Measurements from ENCODE around the gene OVCA2. TPM values are rescaled to one million over a fixed set of nuclear protein-coding genes. Genes with fewer than 3 reads are reported as not detected.

The OVCA2 gene
- total and polyA plus RNA-seq, 4 donors, result 11.1 to 55.4 (median 37.4) TPM

- Histone ChIP-seq H3K4me3 (no peak overlapping the region), H3K36me3 (ENCODE audit: control insufficient read depth in 4 of 4, insufficient read depth in 4 of 4, low read length in 4 of 4) (peaks cover 0 to 17% (median 10%) of the 10 kb centered on the region in 4 donors), H3K9ac (ENCODE audit: insufficient read depth in 1 of 2, low read length in 2 of 2) (no peak overlapping the region), H3K27ac (ENCODE audit: low read depth in 1 of 2, low read length in 1 of 2) (peak overlapping the region; percentile 51 to 89), H3K27me3 (ENCODE audit: control insufficient read depth in 3 of 3, insufficient read depth in 3 of 3, low read length in 2 of 3) (no peaks in the 10 kb centered on the region), H3K4me1 (ENCODE audit: control insufficient read depth in 5 of 5, insufficient read depth in 5 of 5, low read length in 5 of 5) (peaks cover 0 to 68% (median 23%) of the 10 kb centered on the region in 5 donors), H3K9me3 (ENCODE audit: control insufficient read depth in 4 of 4, insufficient read depth in 3 of 4, low read length in 3 of 4) (no peaks in the 10 kb centered on the region)
- 69 to 73% methylated on average over 10 of the region's 10 CpGs for WGBS, 2 donors
- DNase-seq (peak in 1 of 3 donors; percentile 13), ATAC-seq (ENCODE audit: insufficient read depth, low FRiP score) (no peak)
- no peak for TF ChIP-seq CTCF (IDR thresholded peaks at IDR 0.05; ENCODE audit: control extremely low read depth, extremely low read depth)
Measured at GRCh38 chr17:2074919-2075318, 33.1 kb downstream of the OVCA2 start.

- 50 to 53% methylated on average over 13 of the region's 13 CpGs for WGBS, 2 donors
- DNase-seq, result peak; percentile 87 to 90 (median 89)
- peaks cover 0 to 62% (median 23%) of the 10 kb centered on the region in 5 donors for H3K4me1 ChIP-seq (ENCODE audit: control insufficient read depth in 5 of 5, insufficient read depth in 5 of 5, low read length in 5 of 5)
- H3K9me3 ChIP-seq (ENCODE audit: control insufficient read depth in 4 of 4, insufficient read depth in 3 of 4, low read length in 3 of 4), result no peaks in the 10 kb centered on the region
- H3K27ac ChIP-seq (ENCODE audit: low read depth in 1 of 2, low read length in 1 of 2), result peak overlapping the region; percentile 75 to 76
- no peak for ATAC-seq (ENCODE audit: insufficient read depth, low FRiP score)
- H3K27me3 ChIP-seq (ENCODE audit: control insufficient read depth in 3 of 3, insufficient read depth in 3 of 3, low read length in 2 of 3), result no peaks in the 10 kb centered on the region
- H3K4me3 ChIP-seq, result no peak overlapping the region
- H3K9ac ChIP-seq (ENCODE audit: insufficient read depth in 1 of 2, low read length in 2 of 2), result no peak overlapping the region
- no peak for TF ChIP-seq CTCF (IDR thresholded peaks at IDR 0.05; ENCODE audit: control extremely low read depth, extremely low read depth)
- peaks cover 0 to 18% (median 11%) of the 10 kb centered on the region in 4 donors for H3K36me3 ChIP-seq (ENCODE audit: control insufficient read depth in 4 of 4, insufficient read depth in 4 of 4, low read length in 4 of 4)
Measured at GRCh38 chr17:2075336-2076086, 33.7 kb downstream of the OVCA2 start.

- Histone ChIP-seq H3K4me3 (no peak overlapping the region), H3K27ac (ENCODE audit: low read depth in 1 of 2, low read length in 1 of 2) (peak overlapping the region; percentile 30 to 76), H3K27me3 (ENCODE audit: control insufficient read depth in 3 of 3, insufficient read depth in 3 of 3, low read length in 2 of 3) (no peaks in the 10 kb centered on the region), H3K4me1 (ENCODE audit: control insufficient read depth in 5 of 5, insufficient read depth in 5 of 5, low read length in 5 of 5) (peaks cover 0 to 58% (median 23%) of the 10 kb centered on the region in 5 donors), H3K9ac (ENCODE audit: insufficient read depth in 1 of 2, low read length in 2 of 2) (peak overlapping the region in 1 of 2 donors; percentile 64), H3K36me3 (ENCODE audit: control insufficient read depth in 4 of 4, insufficient read depth in 4 of 4, low read length in 4 of 4) (peaks cover 0 to 24% (median 16%) of the 10 kb centered on the region in 4 donors), H3K9me3 (ENCODE audit: control insufficient read depth in 4 of 4, insufficient read depth in 3 of 4, low read length in 3 of 4) (no peaks in the 10 kb centered on the region)
- peak; percentile 53 to 65 (median 63) for DNase-seq
- WGBS, 2 donors, result 50 to 63% methylated on average over 17 of the region's 17 CpGs
- TF ChIP-seq CTCF (IDR thresholded peaks at IDR 0.05; ENCODE audit: control extremely low read depth, extremely low read depth), result no peak
- ATAC-seq (ENCODE audit: insufficient read depth, low FRiP score), result no peak
Measured at GRCh38 chr17:2076087-2076984, 34.5 kb downstream of the OVCA2 start.
